PFSK-1 (cell line): ENCODE data around the gene L3MBTL4.

ENCODE experiments used
- FOXP2 ChIP-seq: optimal IDR thresholded peaks from 2 replicates; pipeline ENCODE3; 2011; ENCODE audit warnings: borderline replicate concordance, control low read depth, inconsistent platforms; ENCODE audit not compliant: insufficient read depth; ENCODE audit errors: extremely low read length, extremely low read depth
- POLR2AphosphoS5 ChIP-seq: IDR thresholded peaks from 2 replicates; pipeline ENCODE4 v1.6.1; 2012; ENCODE audit warnings: low read depth, mild to moderate bottlenecking, control low read depth, low read length, moderate library complexity
- REST ChIP-seq, 2 experiments: IDR thresholded peaks; 2 replicates each; pipeline versions ENCODE4 v1.6.1 to v1.8.0; 2011 to 2012; ENCODE audit warnings: low read depth in 2 of 2, low read length in 2 of 2, control low read depth in 1 of 2, inconsistent platforms in 1 of 2, mild to moderate bottlenecking in 1 of 2, moderate library complexity in 1 of 2; ENCODE audit not compliant: insufficient read depth in 1 of 2
- SIN3A ChIP-seq: IDR thresholded peaks from 2 replicates; pipeline ENCODE4 v1.6.1; 2012; ENCODE audit warnings: mild to moderate bottlenecking, low read length, moderate library complexity, borderline replicate concordance; ENCODE audit not compliant: insufficient read depth
- TAF1 ChIP-seq: IDR thresholded peaks from 2 replicates; pipeline ENCODE4 v1.6.1; 2012; ENCODE audit warnings: low read length, control low read depth, borderline replicate concordance; ENCODE audit not compliant: insufficient read depth

Gene L3MBTL4

GRCh38 chr18:6357668-6358067 is 57.0 kb downstream of the L3MBTL4 start:
- TF ChIP-seq TAF1: no peak
- TF ChIP-seq FOXP2: no peak
- TF ChIP-seq POLR2AphosphoS5: no peak
- TF ChIP-seq REST (IDR thresholded peaks at IDR 0.05; ENCODE audit: insufficient read depth in 1 of 2, low read depth in 2 of 2, low read length in 2 of 2): no peak

DNA sequence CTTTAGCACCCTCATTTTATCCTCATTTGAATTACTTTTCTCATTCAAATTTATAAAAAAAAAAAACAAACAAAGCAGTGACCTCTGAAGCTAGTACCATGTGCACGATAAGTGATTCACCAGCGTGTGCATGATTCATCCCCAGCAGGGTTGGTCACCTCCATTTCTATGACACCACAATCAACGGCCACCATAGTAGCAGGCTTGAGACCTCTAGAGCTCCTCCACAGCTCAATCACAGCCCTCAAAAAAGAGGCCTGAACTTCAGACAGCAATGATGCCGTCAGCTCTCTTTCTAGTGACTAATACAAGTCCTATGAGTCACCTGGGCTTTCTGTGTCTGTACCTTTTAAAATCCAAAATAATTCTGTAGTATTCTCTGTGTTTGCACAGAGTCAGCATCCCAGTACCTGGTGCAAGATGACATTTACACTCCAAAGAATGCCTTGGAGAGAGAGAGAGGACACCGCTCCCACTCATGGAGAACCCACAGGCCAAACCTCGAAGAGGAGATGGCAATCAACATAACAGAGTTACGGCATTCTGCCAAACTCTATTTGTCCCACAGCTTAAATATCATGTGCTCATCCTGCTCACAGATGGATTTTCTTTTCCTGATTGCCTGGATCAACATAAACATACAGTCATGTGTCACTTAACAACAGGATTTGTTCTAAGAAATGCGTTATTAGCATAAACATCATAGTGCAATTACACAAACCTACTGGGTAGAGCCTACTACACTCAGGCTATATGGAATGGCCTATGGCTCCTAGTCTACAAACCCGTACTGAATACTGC is 58.7 kb downstream of the L3MBTL4 start:
- TF ChIP-seq POLR2AphosphoS5: no peak
- no peak for TF ChIP-seq FOXP2
- no peak for TF ChIP-seq TAF1
- TF ChIP-seq SIN3A: no peak
- no peak for TF ChIP-seq REST (IDR thresholded peaks at IDR 0.05; ENCODE audit: insufficient read depth in 1 of 2, low read depth in 2 of 2, low read length in 2 of 2)

- no peak for TF ChIP-seq FOXP2
- no peak for TF ChIP-seq REST (IDR thresholded peaks at IDR 0.05; ENCODE audit: insufficient read depth in 1 of 2, low read depth in 2 of 2, low read length in 2 of 2)
- no peak for TF ChIP-seq SIN3A
- no peak for TF ChIP-seq TAF1
- no peak for TF ChIP-seq POLR2AphosphoS5
These were observed 62.4 kb downstream of the L3MBTL4 start for GRCh38 chr18:6352275-6352674.

- no peak for TF ChIP-seq FOXP2
These were observed 71.7 kb downstream of the L3MBTL4 start for GRCh38 chr18:6342990-6343389.

GRCh38 chr18:6341709-6342108 is 73.0 kb downstream of the L3MBTL4 start:
- TF ChIP-seq TAF1 (no peak), FOXP2 (no peak), POLR2AphosphoS5 (no peak), SIN3A (no peak), REST (IDR thresholded peaks at IDR 0.05; ENCODE audit: insufficient read depth in 1 of 2, low read depth in 2 of 2, low read length in 2 of 2) (no peak)

- no peak for TF ChIP-seq FOXP2
These were observed 73.4 kb downstream of the L3MBTL4 start for GRCh38 chr18:6341303-6341702.
